TTC549 (cell line): ENCODE data around the gene AKAP10.
"Not testable (repeated sequence)": the region's sequence is repeated elsewhere in the genome, so short reads cannot be mapped to it uniquely, and the experiment has no call there.

Experiments used
- FAIRE-seq: peaks from 2 replicates; lab custom pipeline; 2012; peaks lifted over from hg19 to GRCh38; lab: Jason Lieb, UNC

The AKAP10 gene

DNA sequence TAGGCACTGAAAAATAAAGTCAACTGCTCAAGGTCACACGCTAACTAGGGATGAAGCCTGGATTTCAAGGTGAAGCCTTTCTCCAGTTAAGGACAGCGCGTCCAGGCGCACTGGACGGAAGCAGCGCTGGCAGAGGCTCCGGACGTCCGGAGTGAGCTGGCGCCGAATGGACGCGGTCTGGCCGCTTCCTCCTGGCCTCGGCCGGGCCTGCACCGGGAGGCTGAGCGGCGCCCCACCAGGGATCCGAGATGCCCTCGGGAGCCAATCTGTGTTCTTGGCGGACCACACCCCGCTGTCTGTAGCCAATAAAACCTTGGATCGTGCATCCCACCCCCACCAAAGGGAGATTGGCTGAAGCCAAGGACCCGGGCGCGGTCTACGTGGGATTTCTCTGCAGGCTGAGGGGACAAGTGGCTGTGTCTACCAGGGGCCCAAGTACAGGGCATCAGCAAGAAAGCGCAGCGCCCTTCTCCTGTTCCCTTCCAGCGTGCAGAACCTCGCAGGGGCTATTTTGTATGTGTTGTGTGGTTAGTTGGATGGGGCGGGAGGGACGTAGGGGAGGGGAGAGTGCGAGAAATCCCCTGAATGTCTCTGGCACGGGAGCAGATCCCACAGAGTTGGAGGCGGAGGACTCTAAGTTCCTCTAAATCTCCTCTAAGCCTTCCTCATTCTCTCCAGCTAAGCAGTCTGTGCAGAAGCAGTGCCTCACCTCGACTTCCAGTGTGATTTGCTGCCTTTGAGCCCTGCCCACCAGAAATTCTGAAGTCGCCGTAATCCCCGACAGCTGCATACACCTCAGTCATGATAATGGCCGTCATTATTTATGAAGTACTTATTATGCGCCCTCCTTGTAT lies 2.5 kb upstream of the AKAP10 start:
- no peak for FAIRE-seq

DNA sequence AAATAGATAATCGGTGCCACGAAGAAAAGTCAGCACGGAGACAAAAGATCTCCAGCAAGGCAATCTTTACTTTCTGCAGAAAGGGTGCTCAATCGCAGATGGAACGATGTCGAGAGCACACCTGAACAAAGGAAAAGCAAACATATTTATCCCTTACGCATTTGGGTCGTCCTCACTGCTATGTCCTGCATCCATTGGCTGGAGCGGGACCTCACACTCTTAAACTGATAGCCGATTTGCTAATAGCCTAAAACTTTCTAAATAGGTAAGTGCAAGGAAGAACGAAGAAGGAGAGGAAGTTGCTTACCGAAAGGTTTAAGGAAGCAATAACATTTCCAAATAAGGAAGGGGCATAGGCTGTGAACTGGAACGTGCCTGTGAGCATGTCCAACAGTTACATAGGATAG lies 1.2 kb upstream of the AKAP10 start:
- FAIRE-seq, result no peak

DNA sequence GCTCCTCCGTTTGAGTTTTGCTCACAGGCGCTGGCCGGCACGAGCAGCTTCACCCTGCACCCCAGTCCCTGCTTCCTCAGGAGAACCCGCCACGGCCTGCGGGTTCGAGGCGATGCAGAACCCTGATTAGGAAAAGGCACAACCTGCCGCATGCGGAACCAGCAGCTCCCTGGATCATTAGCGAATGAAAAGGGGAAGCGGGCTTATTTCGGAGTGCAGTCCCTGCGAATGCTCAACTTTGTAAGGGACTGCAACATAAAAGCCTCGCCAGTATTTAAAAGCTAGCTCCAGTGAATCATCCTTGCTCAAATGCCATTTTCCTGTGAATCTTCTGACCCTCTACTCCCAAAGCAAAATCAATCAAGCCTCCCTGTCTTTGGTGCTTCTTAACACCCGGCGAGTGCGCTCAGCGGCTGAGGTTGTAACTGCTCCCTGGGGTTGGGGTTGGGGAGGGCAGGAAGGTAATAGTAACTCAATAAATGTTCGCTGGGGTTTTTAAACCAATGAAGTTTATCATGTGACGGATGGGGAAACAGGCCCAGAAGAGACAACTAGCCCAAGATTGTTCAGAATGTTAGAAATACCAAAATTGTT lies 678 bp upstream of the AKAP10 start:
- FAIRE-seq, result no peak

DNA sequence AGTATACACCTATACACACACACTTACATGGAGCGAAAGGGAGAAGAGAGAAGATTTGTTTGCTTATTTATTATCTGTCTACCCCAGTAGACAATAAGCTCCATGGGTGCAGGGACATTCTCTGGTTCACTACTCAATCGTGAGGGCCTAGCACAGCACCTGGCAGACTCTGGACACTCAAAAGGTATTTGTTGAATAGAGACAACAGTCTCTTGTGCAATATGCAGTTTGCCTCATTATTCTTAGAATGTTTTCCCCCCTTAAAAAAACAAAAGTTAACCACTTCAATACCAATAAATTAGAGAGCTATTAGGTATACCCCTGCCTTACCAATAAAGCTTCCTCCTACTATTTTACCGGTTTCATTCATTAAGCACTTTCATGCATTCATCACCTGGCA lies 2.0 kb downstream of the AKAP10 start:
- no peak for FAIRE-seq

DNA sequence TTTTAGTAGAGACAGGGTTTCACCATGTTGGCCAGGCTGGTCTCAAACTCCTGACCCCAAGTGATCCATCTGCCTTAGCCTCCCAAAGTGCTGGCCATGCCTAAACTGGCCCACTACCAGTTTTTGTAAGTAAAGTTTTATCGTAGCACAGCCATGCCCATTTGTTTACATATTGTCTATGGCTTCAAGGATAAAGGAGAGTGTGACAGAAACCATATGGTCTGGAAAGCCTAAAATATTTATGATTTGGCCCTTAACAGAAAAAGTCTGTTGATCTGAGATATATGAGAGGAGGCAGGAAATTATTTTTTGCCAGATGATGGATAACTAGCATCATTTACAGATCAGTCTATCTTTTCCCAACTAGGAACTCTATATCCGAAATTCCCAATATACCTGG lies 4.5 kb downstream of the AKAP10 start:
- no peak for FAIRE-seq

DNA sequence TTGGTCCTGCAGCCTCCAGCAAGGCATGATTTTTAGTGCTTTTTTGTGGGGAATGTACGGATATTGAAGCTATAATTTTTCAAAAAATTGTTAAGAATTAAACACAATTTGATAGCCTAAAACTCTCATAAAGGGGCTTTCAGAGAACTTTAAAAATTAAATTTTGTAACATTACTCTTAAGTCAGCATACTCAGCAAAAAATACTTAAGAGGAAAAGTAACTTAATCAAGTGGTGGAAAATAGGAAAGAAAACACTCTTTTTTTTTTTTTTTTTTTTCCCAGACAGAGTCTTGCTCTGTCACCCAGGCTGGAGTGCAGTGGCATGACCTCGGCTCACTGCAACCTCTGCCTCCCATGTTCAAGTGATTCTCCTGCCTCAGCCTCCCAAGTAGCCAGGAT lies 14.7 kb downstream of the AKAP10 start:
- FAIRE-seq, result not testable (repeated sequence)

DNA sequence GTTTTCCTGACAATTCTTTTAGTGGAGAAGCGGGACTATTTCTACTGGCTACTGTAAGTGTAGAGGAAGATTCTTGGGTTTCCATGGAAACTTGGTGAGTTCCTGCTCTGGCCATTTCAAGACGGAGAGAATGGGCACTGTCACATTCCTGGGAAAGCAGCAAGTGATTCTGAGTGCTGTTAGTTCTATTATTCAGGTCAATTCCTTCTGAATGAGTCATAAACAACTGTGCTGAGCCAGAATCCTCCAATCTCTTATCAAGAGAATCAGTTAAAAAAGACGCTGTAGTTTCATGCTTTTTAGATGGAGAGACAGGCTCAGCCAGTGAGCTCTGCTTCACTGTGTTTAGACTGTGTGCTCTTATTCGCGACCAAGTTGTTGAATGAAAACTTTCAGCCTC lies 19.6 kb downstream of the AKAP10 start:
- peak; percentile 97 for FAIRE-seq

DNA sequence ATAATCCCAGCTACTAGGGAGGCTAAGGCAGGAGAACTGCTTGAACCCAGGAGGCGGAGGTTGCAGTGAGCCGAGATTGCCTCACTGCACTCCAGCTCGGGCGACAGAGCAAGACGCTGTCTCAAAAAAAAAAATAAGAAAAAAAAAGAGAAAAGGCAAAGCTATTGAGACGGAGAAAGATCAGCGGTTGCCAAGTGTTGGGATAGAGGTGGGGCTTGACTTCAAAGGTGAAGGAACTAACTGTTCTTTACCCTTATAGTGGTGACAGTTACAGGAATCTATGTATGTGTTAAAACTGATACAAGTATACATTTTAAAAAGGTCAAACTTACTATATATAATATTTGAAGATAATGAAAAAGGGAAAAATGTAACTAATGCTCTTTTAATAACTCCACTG lies 22.5 kb downstream of the AKAP10 start:
- no peak for FAIRE-seq

DNA sequence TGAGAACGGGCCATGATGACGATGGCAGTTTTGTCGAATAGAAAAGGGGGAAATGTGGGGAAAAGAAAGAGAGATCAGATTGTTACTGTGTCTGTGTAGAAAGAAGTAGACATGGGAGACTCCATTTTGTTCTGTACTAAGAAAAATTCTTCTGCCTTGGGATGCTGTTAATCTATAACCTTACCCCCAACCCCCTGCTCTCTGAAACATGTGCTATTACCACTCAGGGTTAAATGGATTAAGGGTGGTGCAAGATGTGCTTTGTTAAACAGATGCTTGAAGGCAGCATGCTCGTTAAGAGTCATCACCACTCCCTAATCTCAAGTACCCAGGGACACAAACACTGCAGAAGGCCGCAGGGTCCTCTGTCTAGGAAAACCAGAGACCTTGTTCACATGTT lies 26.2 kb downstream of the AKAP10 start:
- FAIRE-seq, result not testable (repeated sequence)

DNA sequence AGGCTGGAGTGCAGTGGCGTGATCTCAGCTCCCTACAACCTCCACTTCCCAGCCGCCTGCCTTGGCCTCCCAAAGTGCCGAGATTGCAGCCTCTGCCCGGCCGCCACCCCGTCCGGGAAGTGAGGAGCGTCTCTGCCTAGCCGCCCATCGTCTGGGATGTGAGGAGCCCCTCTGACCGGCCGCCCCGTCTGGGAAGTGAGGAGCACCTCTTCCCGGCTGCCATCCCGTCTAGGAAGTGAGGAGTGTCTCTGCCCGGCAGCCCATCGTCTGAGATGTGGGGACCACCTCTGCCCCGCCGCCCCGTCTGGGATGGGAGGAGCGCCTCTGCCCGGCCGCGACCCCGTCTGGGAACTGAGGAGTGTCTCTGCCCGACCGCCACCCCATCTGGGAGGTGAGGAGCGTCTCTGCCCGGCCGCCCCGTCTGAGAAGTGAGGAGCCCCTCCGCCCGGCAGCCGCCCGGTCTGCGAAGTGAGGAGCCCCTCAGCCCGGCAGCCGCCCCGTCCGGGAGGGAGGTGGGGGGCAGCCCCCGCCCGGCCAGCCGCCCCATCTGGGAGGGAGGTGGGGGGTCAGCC lies 26.9 kb downstream of the AKAP10 start:
- FAIRE-seq, result not testable (repeated sequence)

DNA sequence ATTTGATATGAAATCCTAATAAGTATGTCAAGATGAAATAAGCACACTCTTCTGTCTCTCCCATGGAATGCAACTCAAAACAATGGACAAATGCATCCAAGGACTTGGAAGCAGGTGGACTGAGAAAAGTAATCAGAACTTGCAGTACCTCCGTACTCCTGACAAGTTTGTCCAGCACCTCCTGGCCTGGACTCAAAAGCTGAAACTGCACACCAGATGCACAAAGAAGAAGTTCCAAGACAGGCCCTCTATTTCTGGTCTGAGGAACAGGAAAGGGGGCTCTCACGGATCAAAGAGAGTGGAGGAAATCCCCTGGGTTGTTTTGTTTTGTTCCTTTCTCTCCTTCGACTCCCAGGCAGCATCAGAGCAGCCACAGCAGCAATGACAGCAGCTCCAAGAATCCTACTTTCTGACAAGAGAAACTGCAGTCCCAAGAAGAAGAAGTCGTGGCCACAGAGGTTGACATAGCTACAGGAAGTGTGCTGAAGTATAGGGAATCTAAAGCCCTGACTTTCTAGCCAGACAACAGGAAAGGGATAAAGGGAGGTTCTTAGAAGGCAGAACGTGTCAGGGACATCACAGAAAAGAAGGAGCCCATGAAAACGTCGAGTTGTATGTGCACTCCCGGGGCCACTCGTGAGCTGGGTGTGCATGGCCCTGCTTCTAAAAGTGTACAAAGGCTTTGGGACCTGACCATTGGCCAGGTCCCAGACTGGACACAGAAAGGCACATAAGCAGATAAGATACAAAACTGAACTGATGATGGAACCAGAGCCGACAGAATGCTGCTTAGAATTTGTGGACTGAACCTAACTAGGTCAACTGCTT lies 29.3 kb downstream of the AKAP10 start:
- FAIRE-seq, result no peak

DNA sequence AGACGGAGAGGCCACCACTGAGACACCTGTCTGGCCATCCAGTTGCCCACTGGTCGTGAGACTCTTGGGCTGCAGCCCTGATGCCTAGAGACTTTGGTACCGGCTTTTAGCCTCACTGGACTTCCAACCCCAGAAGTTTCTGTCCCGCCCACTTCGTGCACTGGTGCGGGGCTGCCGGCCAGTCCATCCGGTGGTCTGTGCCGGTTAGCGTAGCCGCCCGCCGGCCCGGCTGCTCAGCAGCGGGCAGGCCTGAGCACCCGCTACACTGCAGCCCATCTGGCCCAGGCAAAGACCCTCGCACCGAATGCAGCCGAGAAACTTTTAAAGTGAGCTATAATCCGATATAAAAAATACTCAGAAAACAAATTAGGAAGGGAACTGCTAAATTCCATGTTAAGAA lies 30.7 kb downstream of the AKAP10 start:
- no peak for FAIRE-seq

DNA sequence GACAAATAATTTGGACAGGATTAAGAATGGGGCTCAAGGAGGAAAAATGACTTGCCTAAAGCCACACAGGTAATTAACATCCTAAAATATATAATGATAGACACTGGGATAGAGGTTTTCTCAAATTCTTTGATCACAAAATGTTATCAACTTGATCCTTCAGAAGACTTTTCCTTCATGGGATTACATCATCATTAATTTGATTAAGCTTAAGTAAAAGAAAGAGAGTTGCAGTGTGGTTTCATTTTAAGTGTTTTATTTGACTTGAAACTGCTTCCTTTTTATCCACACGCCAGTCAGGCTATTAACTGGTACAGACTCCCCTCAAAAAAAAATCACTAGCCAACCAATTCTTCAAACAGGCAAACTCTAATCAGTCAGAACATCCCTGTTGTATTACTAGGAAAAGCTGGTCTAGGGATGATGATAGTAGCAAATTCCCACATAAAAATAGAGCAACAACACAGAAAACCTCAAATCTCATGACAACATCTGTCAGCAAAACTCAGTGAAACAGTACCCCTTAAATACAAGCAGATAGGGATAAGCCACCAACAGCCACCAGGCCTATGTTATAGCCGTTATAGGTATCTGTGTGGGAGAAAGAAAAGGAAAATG lies 32.5 kb downstream of the AKAP10 start:
- no peak for FAIRE-seq

DNA sequence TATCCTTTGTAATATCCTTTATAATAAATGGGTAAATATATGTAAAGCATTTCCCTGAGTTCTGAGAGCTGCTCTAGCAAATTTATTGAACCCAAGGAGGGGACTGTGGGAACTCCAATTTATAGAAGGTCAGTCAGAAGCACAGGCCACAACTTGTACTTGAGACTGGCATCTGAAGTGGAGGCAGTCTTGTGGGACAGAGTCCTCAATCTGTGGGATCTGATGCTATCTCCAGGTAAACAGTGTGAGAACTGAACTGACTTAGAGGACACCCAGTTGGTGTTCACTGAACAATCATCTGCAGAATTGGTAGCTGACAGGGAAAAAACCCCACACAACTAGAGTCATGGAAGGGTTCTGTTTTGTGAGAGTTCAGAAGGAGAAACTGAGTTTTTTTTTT lies 34.0 kb downstream of the AKAP10 start:
- no peak for FAIRE-seq

DNA sequence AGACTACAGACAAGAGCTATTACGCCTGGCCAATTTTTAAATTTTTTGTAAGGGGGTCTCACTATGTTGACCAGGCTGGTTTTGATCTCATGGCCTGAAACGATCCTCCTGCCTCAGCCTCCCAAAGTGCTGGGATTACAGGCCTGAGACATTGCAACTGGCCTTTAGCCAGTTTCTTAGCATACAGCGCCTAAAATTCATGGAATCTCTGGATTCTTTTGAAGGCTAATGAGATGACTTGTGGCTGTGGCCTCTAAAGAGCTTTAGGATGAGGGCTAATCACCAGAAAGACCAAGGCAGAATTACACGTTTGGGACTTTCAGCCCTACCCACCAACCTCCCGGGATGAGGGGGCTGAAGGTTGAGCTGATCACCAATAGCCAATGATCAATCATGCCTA lies 34.6 kb downstream of the AKAP10 start:
- no peak for FAIRE-seq

DNA sequence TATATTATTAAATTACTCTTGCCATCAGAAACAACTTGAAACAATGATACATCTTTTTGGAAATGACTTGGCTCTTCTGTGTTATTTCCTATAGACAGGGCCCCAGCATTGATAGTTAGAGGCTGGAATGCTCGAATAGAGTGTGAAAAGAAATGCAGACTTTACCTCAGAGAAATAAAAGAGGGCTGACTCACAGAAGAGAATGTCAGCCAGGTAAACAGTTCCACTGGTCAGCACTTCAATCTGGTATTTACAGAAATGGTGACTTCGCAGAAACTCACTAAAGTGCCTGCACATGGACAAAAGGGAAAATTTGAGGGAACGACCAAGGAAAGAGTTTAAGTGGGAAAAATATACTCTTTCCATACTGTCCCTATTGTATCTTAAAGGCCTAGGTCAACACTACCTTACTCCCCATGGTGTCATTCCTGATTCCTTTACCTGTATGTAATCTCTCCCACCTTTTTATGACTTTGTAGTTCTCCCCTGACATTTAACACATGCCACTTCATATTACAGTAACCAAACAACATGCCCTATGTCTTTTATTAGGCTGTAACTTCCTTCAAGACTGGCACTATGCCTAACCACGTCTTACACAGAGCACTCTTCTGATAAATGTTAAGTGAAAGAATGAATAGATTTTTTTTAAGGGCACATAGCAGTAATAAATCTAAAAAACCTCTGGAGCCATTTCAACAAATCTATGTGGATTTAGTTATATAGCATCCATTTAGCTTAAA lies 36.7 kb downstream of the AKAP10 start:
- FAIRE-seq, result no peak

DNA sequence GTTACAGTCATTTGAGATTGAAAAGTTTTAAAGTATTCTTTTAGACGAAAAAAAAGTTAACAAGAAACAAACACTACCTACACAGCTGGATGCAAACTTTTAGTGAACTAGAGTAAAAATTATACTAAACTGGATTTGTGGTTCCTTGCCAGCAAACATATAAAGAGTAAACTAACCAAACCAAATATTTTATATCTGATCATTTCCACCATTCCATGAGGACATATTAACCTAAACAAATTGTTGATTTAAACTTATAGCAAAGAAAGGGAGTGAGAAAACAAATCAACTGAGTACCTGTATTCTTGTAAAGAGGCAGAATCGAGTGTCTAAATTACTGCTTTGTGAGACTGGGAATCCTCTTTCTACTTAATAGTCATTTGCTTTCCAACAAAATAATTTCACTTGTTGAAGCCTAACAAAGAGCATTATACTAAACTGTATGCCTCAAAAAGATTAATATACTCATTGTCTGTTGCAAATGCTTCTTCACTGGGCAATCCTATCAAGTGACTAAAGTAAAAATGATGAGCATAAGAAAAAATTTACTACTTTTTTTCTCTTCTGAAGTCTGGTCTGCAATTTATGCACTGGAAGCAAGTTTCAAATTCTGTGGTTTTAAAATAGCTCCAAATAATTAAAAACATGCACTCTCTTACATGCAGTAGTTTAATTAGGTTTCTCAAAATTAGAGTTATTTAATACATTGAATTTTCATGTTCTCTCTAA lies 37.5 kb downstream of the AKAP10 start:
- FAIRE-seq, result no peak

DNA sequence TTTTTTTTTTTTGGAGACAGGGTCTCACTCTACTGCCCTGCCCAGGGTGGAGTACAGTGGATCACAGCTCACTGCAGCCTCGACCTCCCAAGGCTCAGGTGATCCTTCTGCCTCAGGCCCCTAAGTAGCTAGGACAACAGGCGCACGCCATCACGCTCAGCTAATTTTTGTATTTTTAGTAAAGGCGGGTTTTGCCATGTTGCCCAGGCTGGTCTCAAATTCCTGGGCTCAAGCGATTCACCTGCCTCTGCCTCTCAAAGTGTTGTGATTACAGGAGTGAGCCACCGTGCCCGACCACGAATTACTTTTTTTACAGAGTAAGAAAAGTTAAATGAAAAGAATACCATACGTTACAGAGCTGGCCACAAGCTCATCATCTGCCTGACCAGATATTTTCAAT lies 38.9 kb downstream of the AKAP10 start:
- no peak for FAIRE-seq

DNA sequence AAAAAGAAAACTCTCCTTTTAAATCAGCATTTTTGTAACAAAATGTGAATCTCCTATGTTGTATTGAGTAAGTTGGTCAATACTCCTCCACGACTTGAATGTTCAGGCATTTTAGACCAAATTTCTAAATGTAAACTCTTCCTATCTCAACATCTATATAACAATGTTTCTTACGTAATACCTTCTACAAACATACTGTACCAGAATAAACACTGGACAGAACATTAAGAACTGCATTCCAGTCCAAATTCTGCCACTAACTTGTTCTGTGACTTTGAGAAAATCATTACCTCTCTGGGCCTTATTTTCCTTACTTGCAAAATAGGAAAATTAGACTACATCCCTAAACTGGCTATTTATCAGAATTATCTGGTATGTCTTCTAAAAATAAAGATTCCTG lies 40.1 kb downstream of the AKAP10 start:
- no peak for FAIRE-seq

DNA sequence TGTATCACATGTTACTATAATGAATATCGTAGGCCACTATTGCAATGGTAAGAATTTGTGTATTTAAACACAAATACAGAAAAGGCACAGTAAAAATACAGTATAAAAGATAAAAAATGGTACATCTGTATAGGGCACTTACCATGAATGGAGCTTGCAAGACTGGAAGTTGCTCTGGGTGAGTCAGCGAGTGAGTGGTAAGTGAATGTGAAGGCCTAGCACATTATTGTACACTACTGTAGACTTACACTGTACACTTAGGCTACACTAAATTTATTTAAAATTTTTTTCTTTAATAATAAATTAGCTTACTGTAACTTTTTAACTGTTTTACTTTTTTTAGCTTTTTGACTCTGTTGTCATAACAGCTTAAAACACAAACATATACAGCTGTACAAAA lies 42.5 kb downstream of the AKAP10 start:
- no peak for FAIRE-seq

DNA sequence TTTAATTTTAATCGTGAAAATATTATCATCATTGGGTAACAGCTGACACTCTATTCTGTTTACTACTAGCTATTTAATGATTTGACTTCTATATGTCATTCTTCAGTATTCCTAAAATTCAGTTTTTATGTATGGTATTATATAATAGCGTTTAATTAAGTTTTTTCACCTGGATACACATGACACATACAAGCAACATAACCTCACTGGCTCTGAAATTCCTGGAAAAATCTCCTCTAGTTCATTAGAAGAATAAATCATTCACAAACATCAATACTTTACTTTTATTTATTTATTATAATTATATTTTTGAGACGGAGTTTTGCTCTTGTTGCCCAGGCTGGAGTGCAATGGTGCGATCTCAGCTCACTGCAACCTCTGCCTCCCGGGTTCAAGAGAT lies 44.0 kb downstream of the AKAP10 start:
- no peak for FAIRE-seq
